A673 (cell line): ENCODE results near the gene ACOXL. TPM values are rescaled to one million over a fixed set of nuclear protein-coding genes. Genes with fewer than 3 reads are reported as not detected.

Experiments used
- BruUV-seq: library from RNA; stranded (reverse); fragments of 400-500 nt; replicated peaks from 2 replicates; lab custom pipeline; 2021; lab: Mats Ljungman, UMichigan
- CTCF ChIA-PET: fragments of 300-600 bp; sonication (Branson Sonifier 250); formaldehyde crosslinking; loops from one replicate; lab custom pipeline; 2022; ENCODE audit warnings: antibody characterized with exemption; lab: Charles Lee
- POLR2A ChIA-PET: fragments of 300-600 bp; sonication (Branson Sonifier 250); formaldehyde crosslinking; loops from one replicate; lab custom pipeline; 2022; ENCODE audit warnings: antibody characterized with exemption; ENCODE audit not compliant: low non-redundant PET; lab: Charles Lee
- DNase-seq: peaks from one replicate; pipeline ENCODE4 v3.0.0-alpha.2; 2015; ENCODE audit warnings: low spot score
- H3K27ac ChIP-seq: fragments of 200-600 bp; sonication (generic); 2 replicates; pipeline ENCODE4 v1.5.1; 2016; ENCODE audit warnings: mixed run types, low read depth, mild to moderate bottlenecking, mixed read lengths, antibody characterized with exemption, low read length; ENCODE audit not compliant: poor library complexity, severe bottlenecking
- H3K27me3 ChIP-seq: fragments of 200-600 bp; sonication (generic); replicated peaks from 2 replicates; pipeline ENCODE4 v1.6.1; 2017; ENCODE audit warnings: mixed run types, low read depth, mild to moderate bottlenecking, mixed read lengths, antibody characterized with exemption, low read length; ENCODE audit not compliant: insufficient read depth, poor library complexity
- H3K36me3 ChIP-seq: fragments of 200-600 bp; sonication (generic); 2 replicates; pipeline ENCODE4 v1.6.1; 2016; ENCODE audit warnings: mixed run types, mild to moderate bottlenecking, mixed read lengths, antibody characterized with exemption, low read length; ENCODE audit not compliant: insufficient read depth, poor library complexity, severe bottlenecking
- H3K4me1 ChIP-seq: fragments of 200-600 bp; sonication (generic); 2 replicates; pipeline ENCODE4 v1.6.1; 2017; ENCODE audit warnings: mixed run types, mild to moderate bottlenecking, mixed read lengths, antibody characterized with exemption, low read length; ENCODE audit not compliant: insufficient read depth, poor library complexity, severe bottlenecking
- H3K4me3 ChIP-seq: fragments of 200-600 bp; sonication (generic); 2 replicates; pipeline ENCODE4 v1.5.1; 2016; ENCODE audit warnings: low read depth, mixed run types, mild to moderate bottlenecking, mixed read lengths, low read length; ENCODE audit not compliant: poor library complexity, severe bottlenecking
- H3K9me3 ChIP-seq: fragments of 200-600 bp; sonication (generic); 2 replicates; pipeline ENCODE4 v1.6.1; 2016; ENCODE audit warnings: mixed run types, low read depth, mild to moderate bottlenecking, mixed read lengths, antibody characterized with exemption, low read length; ENCODE audit not compliant: poor library complexity, severe bottlenecking
- CTCF ChIP-seq: fragments of 300-800, 200-600 bp; sonication (generic); conservative IDR thresholded peaks from 2 replicates; pipeline ENCODE4 v1.5.1; 2017; ENCODE audit warnings: low read depth, mild to moderate bottlenecking, antibody characterized with exemption, low read length, moderate library complexity, mixed read lengths
- EZH2 ChIP-seq: fragments of 200-600 bp; sonication (generic); IDR thresholded peaks from 2 replicates; pipeline ENCODE4 v1.6.1; 2017; ENCODE audit warnings: borderline replicate concordance, low read depth, mild to moderate bottlenecking, mixed read lengths, antibody characterized with exemption, low read length; ENCODE audit not compliant: poor library complexity, severe bottlenecking
- intact Hi-C: fragments of 100-400 bp; cut with micrococcal nuclease; formaldehyde crosslinking; loops from one replicate; pipeline ENCODE4 v1.10.0; 2022; ENCODE audit not compliant: unreplicated experiment
- total RNA-seq: library from RNA; stranded (reverse); gene quantifications from 2 replicates; pipeline ENCODE4 v1.2.3, GENCODE V29; 2021

The ACOXL gene
- total RNA-seq, 1 experiment from 2014 or later, result not detected

DNA sequence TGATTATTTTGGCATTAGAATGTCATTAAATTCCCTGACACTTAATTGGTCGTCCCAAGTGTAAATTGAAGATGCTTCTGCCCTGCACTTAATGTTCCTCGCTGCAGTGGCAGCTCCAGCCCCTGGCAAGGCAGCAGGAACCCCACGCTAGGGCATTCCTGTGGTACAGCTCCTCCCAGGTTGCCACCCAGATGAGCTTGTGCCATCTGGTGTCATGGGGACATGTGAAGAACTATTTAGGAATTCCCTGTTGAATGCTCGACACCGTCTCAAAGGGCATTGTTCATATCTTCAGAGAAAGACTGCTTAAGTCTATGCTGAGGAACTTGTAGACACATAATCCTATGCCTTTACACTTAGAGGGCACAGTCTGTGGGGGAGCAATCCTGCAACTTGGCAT lies 427.3 kb downstream of the ACOXL start:
- DNase-seq, result no peak
- Histone ChIP-seq H3K27ac (no peak overlapping the region), H3K9me3 (no peaks in the 10 kb centered on the region), H3K4me1 (peaks cover 6% of the 10 kb centered on the region), H3K36me3 (no peaks in the 10 kb centered on the region), H3K27me3 (no peaks in the 10 kb centered on the region), H3K4me3 (no peak overlapping the region)
- intact Hi-C loops, result no loop called here
- CTCF ChIA-PET, result no interaction called here
- POLR2A ChIA-PET, result no interaction called here
- BruUV-seq, result no TSS peak
- TF ChIP-seq CTCF (no peak), EZH2 (no peak)

- Histone ChIP-seq H3K4me3 (no peak overlapping the region), H3K9me3 (no peaks in the 10 kb centered on the region), H3K36me3 (no peaks in the 10 kb centered on the region), H3K4me1 (peaks cover 6% of the 10 kb centered on the region), H3K27ac (no peak overlapping the region), H3K27me3 (no peaks in the 10 kb centered on the region)
- no peak for DNase-seq
- no TSS peak for BruUV-seq
- no peak for TF ChIP-seq CTCF
- TF ChIP-seq EZH2, result no peak
- POLR2A ChIA-PET, result no interaction called here
- CTCF ChIA-PET, result no interaction called here
- intact Hi-C loops, result no loop called here
Observed at GRCh38 chr2:111160758-111161157, 428.4 kb downstream of the ACOXL start.

DNA sequence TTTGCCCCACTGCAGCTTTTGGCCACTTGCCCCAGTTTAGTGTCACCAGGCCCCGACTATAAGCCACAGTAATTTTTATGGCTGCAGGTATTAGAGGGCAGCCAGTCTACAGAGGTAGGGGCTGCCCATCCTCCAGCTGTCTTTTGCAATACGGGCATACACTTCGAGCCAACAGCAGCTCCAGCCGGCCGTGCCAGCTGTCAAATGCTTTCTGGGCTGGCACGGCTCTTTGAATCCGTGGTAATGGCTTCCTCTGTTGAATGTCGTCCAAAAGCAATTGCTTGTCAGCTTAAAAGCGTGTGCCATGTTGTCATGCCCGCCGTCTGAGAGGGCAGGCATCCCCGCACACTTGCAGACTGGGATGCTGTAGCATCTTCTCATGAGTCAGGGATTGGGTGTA lies 429.6 kb downstream of the ACOXL start:
- intact Hi-C loops, result no loop called here
- no peak overlapping the region for H3K27ac ChIP-seq
- H3K27me3 ChIP-seq, result no peaks in the 10 kb centered on the region
- no peaks in the 10 kb centered on the region for H3K9me3 ChIP-seq
- DNase-seq, result no peak
- H3K36me3 ChIP-seq, result no peaks in the 10 kb centered on the region
- peaks cover 6% of the 10 kb centered on the region for H3K4me1 ChIP-seq
- ChIA-PET POLR2A (no interaction called here), CTCF (no interaction called here)
- BruUV-seq, result no TSS peak
- no peak overlapping the region for H3K4me3 ChIP-seq
- TF ChIP-seq CTCF, result no peak
- no peak for TF ChIP-seq EZH2
